BJ (cell line): ENCODE results near the gene SLC36A3. TPM values are rescaled to one million over a fixed set of nuclear protein-coding genes. Genes with fewer than 3 reads are reported as not detected.
"Not testable (repeated sequence)": the region's sequence is repeated elsewhere in the genome, so short reads cannot be mapped to it uniquely, and the experiment has no call there.

Experiments used
- CTCF ChIA-PET: fragments of 350-600 bp; formaldehyde crosslinking; extraction: SDS; loops from one replicate; lab custom pipeline; 2021; ENCODE audit warnings: antibody characterized with exemption, inconsistent platforms; lab: Yijun Ruan, JAX
- POLR2A ChIA-PET: fragments of 300-600 bp; sonication (Branson Sonifier 250); formaldehyde crosslinking; extraction: SDS; loops from one replicate; lab custom pipeline; 2021; ENCODE audit warnings: antibody characterized with exemption; lab: Charles Lee
- DNase-seq: peaks from one replicate; pipeline ENCODE4 v3.0.0-alpha.2; 2011; ENCODE audit warnings: low read depth
- H3K27me3 ChIP-seq: 2 replicates; pipeline ENCODE4 v1.6.0; 2011; ENCODE audit warnings: low read length; ENCODE audit not compliant: control insufficient read depth, insufficient read depth
- H3K36me3 ChIP-seq: 2 replicates; pipeline ENCODE4 v1.5.1; 2011; ENCODE audit warnings: low read length; ENCODE audit not compliant: control insufficient read depth, insufficient read depth
- H3K4me3 ChIP-seq: 2 replicates; pipeline ENCODE4 v1.5.1; 2011; ENCODE audit warnings: low read depth, mild to moderate bottlenecking, control low read depth, low read length
- CTCF ChIP-seq: IDR thresholded peaks from 2 replicates; pipeline ENCODE4 v1.5.1; 2011; ENCODE audit warnings: low read depth, mild to moderate bottlenecking, control low read depth, inconsistent platforms, low read length, moderate library complexity; ENCODE audit not compliant: insufficient read depth
- polyA plus RNA-seq: library from polyadenylated mRNA; depleted of rRNA; stranded (reverse); fragments of >200 nt; gene quantifications from 2 replicates; pipeline ENCODE4 v1.2.3, GENCODE V29; 2011

Gene SLC36A3
- polyA plus RNA-seq, 1 experiment: not detected

GRCh38 chr5:151317871-151318270, 14.3 kb upstream of the SLC36A3 start:
- H3K4me3 ChIP-seq: no peak overlapping the region
- POLR2A ChIA-PET: no interaction called here

GRCh38 chr5:151315998-151316597, 12.5 kb upstream of the SLC36A3 start:
- no peak overlapping the region for H3K4me3 ChIP-seq
- H3K27me3 ChIP-seq: no peaks in the 10 kb centered on the region
- ChIA-PET POLR2A (no interaction called here), CTCF (interaction anchor here (0.6 to 1.6 kb wide), 18 partner anchors 8 to 703 kb away, joined by 3 to 7 read pairs (median 4); partner anchors contain the start of genes SLC36A2 and SLC36A3)
- TF ChIP-seq CTCF: peak; percentile 95
- no peak for DNase-seq
- no peaks in the 10 kb centered on the region for H3K36me3 ChIP-seq

More at GRCh38 chr5:151317871-151318270, 14.3 kb upstream of the SLC36A3 start:
- no peak for DNase-seq
- CTCF ChIA-PET: interaction anchor here (1.1 to 1.7 kb wide), 4 partner anchors 20 to 205 kb away, joined by 3 to 4 read pairs (median 3); no protein-coding TSS in a partner anchor
- Histone ChIP-seq H3K27me3 (no peaks in the 10 kb centered on the region), H3K36me3 (no peaks in the 10 kb centered on the region)
- TF ChIP-seq CTCF: no peak

- no peaks in the 10 kb centered on the region for H3K36me3 ChIP-seq
- ChIA-PET CTCF (no interaction called here), POLR2A (no interaction called here)
- no peaks in the 10 kb centered on the region for H3K27me3 ChIP-seq
- H3K4me3 ChIP-seq: no peak overlapping the region
- DNase-seq: no peak
- no peak for TF ChIP-seq CTCF
Observed at GRCh38 chr5:151313357-151313756, 9.8 kb upstream of the SLC36A3 start.

GRCh38 chr5:151312756-151313324, 9.3 kb upstream of the SLC36A3 start:
- CTCF ChIA-PET: no interaction called here
- no peak for TF ChIP-seq CTCF

GRCh38 chr5:151310932-151311331, 7.4 kb upstream of the SLC36A3 start:
- TF ChIP-seq CTCF: no peak
- DNase-seq: no peak
- CTCF ChIA-PET: no interaction called here
- no peaks in the 10 kb centered on the region for H3K27me3 ChIP-seq
- H3K4me3 ChIP-seq: no peak overlapping the region
- POLR2A ChIA-PET: no interaction called here
- no peaks in the 10 kb centered on the region for H3K36me3 ChIP-seq

More at GRCh38 chr5:151312756-151313324, 9.3 kb upstream of the SLC36A3 start:
- H3K27me3 ChIP-seq: no peaks in the 10 kb centered on the region
- no peaks in the 10 kb centered on the region for H3K36me3 ChIP-seq
- no peak overlapping the region for H3K4me3 ChIP-seq
- no peak for DNase-seq
- POLR2A ChIA-PET: no interaction called here

- CTCF ChIA-PET, POLR2A ChIA-PET, DNase-seq, H3K27me3 ChIP-seq, H3K4me3 ChIP-seq, H3K36me3 ChIP-seq: not testable (repeated sequence)
Observed at GRCh38 chr5:151309821-151310220, 6.3 kb upstream of the SLC36A3 start.

- H3K27me3 ChIP-seq, H3K36me3 ChIP-seq, POLR2A ChIA-PET, CTCF ChIA-PET, DNase-seq, H3K4me3 ChIP-seq: not testable (repeated sequence)
Observed at GRCh38 chr5:151309266-151309665, 5.7 kb upstream of the SLC36A3 start.
